K562 (cell line): ENCODE data around the gene TP53I3. TPM values are rescaled to one million over a fixed set of nuclear protein-coding genes. Genes with fewer than 3 reads are reported as not detected.

Experiments
- CHAMP1 ChIP-seq: fragments of 450-650 bp; IDR thresholded peaks from 2 replicates; pipeline ENCODE4 v1.6.1; 2016; ENCODE audit warnings: mild to moderate bottlenecking
- CTBP1 ChIP-seq: fragments of 450-650 bp; IDR thresholded peaks from 2 replicates; pipeline ENCODE4 v1.6.1; 2016; ENCODE audit warnings: borderline replicate concordance
- ETV6 ChIP-seq, 3 experiments: fragments of 150-350 bp in 1 of 3; sonication (generic) in 1 of 3; formaldehyde crosslinking in 1 of 3; IDR thresholded peaks; 2 replicates each; pipeline versions ENCODE4 v1.6.1 to v1.8.0; 2014 to 2022; ENCODE audit warnings: borderline replicate concordance in 2 of 3, low read depth in 2 of 3, antibody characterized with exemption in 1 of 3, low read length in 1 of 3, mild to moderate bottlenecking in 1 of 3, missing genetic modification reagents in 1 of 3
- FOSL1 ChIP-seq: fragments of 200-800 bp; sonication (Bioruptor generic); conservative IDR thresholded peaks from 2 replicates; pipeline ENCODE4 v1.6.1; 2016; ENCODE audit warnings: missing genetic modification characterization, missing compliant biosample characterization
- IRF2 ChIP-seq: sonication (generic); formaldehyde crosslinking; IDR thresholded peaks from 2 replicates; pipeline ENCODE4 v1.8.1; 2022; ENCODE audit warnings: mild to moderate bottlenecking, missing genetic modification reagents
- MXD1 ChIP-seq: fragments of 250-450 bp; sonication (Bioruptor Pico); IDR thresholded peaks from 2 replicates; pipeline ENCODE4 v1.8.0; 2021; ENCODE audit warnings: borderline replicate concordance, mild to moderate bottlenecking, moderate library complexity; ENCODE audit not compliant: poor library complexity, severe bottlenecking
- NCOA1 ChIP-seq: fragments of 450-650 bp; IDR thresholded peaks from 2 replicates; pipeline ENCODE4 v1.6.1; 2016; ENCODE audit warnings: low read depth
- PYGO2 ChIP-seq: fragments of 450-650 bp; IDR thresholded peaks from 2 replicates; pipeline ENCODE4 v1.6.1; 2016; ENCODE audit warnings: mild to moderate bottlenecking, missing genetic modification characterization, moderate library complexity, missing compliant biosample characterization
- U2AF2 ChIP-seq: fragments of 200-400 bp; formaldehyde crosslinking; optimal IDR thresholded peaks from 2 replicates; pipeline ENCODE3; 2017; ENCODE audit warnings: low read depth, mild to moderate bottlenecking, low read length
- ZBTB2 ChIP-seq: fragments of 450-650 bp; IDR thresholded peaks from 2 replicates; pipeline ENCODE4 v1.6.1; 2016; ENCODE audit warnings: antibody characterized with exemption
- ZBTB7A ChIP-seq: IDR thresholded peaks from 2 replicates; pipeline ENCODE4 v1.6.1; 2011; ENCODE audit warnings: low read depth, mild to moderate bottlenecking, low read length, moderate library complexity, borderline replicate concordance; ENCODE audit not compliant: control insufficient read depth
- ZNF398 ChIP-seq: fragments of 250-450 bp; sonication (Bioruptor Pico); IDR thresholded peaks from 2 replicates; pipeline ENCODE4 v1.8.0; 2021; ENCODE audit warnings: moderate library complexity, mild to moderate bottlenecking, inconsistent platforms
- ZNF41 ChIP-seq: fragments of 250-450 bp; sonication (Bioruptor Pico); conservative IDR thresholded peaks from 2 replicates; pipeline ENCODE4 v1.4.0; 2020; ENCODE audit warnings: mild to moderate bottlenecking
- ZNF518B ChIP-seq: fragments of 250-450 bp; sonication (Bioruptor Pico); IDR thresholded peaks from 2 replicates; pipeline ENCODE4 v1.5.0; 2021; ENCODE audit warnings: mild to moderate bottlenecking, moderate library complexity
- ZNF79 ChIP-seq: fragments of 250-450 bp; sonication (Bioruptor Pico); IDR thresholded peaks from 2 replicates; pipeline ENCODE4 v1.4.0; 2020; ENCODE audit warnings: low read depth, mild to moderate bottlenecking, moderate library complexity
- polyA plus RNA-seq, 8 experiments: library from polyadenylated mRNA; depleted of rRNA in 4 of 8; stranded (reverse) in 5 of 8; unstranded in 3 of 8; fragments of >200 nt; fragmentation: Nextera tagmentation in 2 of 8; fragmentation: Illumina TruSeq in 1 of 8; extraction: Ambion mirVana in 2 of 8; extraction: Trizol in 1 of 8; gene quantifications; 2 replicates each; pipeline versions ENCODE4 v1.2.1 to v1.2.3, GENCODE V29; 2011 to 2014; ENCODE audit warnings: inconsistent platforms in 1 of 8, missing spikeins in 1 of 8
- total RNA-seq, 7 experiments: library from RNA; depleted of rRNA in 6 of 7; stranded (reverse); fragments of >200 nt in 6 of 7; fragmentation: Illumina TruSeq in 2 of 7; extraction: Trizol in 2 of 7; gene quantifications; 2 replicates each; pipeline versions ENCODE4 v1.2.1 to v1.2.3, GENCODE V29; 2011 to 2021; ENCODE audit warnings: low replicate concordance in 1 of 7

TP53I3 gene
- total and polyA plus RNA-seq, 9 of the 15 experiments (the other 6 are each of a cell fraction or from before 2014, with no cell fraction given): 0.65 to 9.5 (median 5.6) TPM

GRCh38 chr2:24075915-24076848 is 8.5 kb downstream of the TP53I3 start, which contains the start of gene SF3B6 (continued):
- peak; percentile 67; the same call in 1 of the 2 replicates for TF ChIP-seq ZBTB7A
- TF ChIP-seq ZNF518B (CRISPR knock-in tag): no peak
- TF ChIP-seq ZNF398 (CRISPR knock-in tag): no peak
- TF ChIP-seq CTBP1: peak; percentile 95
- TF ChIP-seq ZBTB2: peak; percentile 99
- 0 out of 4 replicates have a peak, but pooled peaks of 1 of the 2 experiments have one; percentile 53 for TF ChIP-seq ETV6 (IDR thresholded peaks at IDR 0.05; ENCODE audit: borderline replicate concordance in 1 of 2, low read depth in 2 of 2, low read length in 1 of 2)
- TF ChIP-seq ETV6 (CRISPR knock-in tag; IDR thresholded peaks at IDR 0.05; ENCODE audit: borderline replicate concordance): peak; percentile 68; the same call in 1 of the 2 replicates
- peak; percentile 99 for TF ChIP-seq NCOA1
- no peak for TF ChIP-seq U2AF2
- peak; percentile 37; the same call in 1 of the 2 replicates for TF ChIP-seq CHAMP1
- TF ChIP-seq IRF2 (CRISPR knock-in tag): no peak
- TF ChIP-seq ZNF79 (CRISPR knock-in tag): no peak
- no peak for TF ChIP-seq MXD1
- peak; percentile 52 for TF ChIP-seq FOSL1
- TF ChIP-seq PYGO2 (tag): no peak
- TF ChIP-seq ZNF41 (CRISPR knock-in tag): no peak
